Measurements from ENCODE around the gene DMWD. TPM values are rescaled to one million over a fixed set of nuclear protein-coding genes. Genes with fewer than 3 reads are reported as not detected.

Gene DMWD
- total RNA-seq, 1 donor from 2014 or later = 47.4 TPM

- intact Hi-C loops (cut with DNase I) = no loop called here
These were observed 34.9 kb upstream of the DMWD start for GRCh38 chr19:45827459-45828093.

GRCh38 chr19:45826934-45827333 is 34.3 kb upstream of the DMWD start:
- Histone ChIP-seq H3K9me3 (no peaks in the 10 kb centered on the region), H3K4me1 (no peaks in the 10 kb centered on the region), H3K4me3 (no peak overlapping the region), H3K36me3 (peaks cover 98% of the 10 kb centered on the region), H3K27me3 (ENCODE audit: low read depth) (no peaks in the 10 kb centered on the region), H3K27ac (no peak overlapping the region)
- DNase-seq (no peak), ATAC-seq (no peak)
- no peak for TF ChIP-seq CTCF (IDR thresholded peaks at IDR 0.05)
- intact Hi-C loops (cut with DNase I) = no loop called here

More at GRCh38 chr19:45827459-45828093, 34.9 kb upstream of the DMWD start:
- H3K36me3 ChIP-seq = peaks cover 100% of the 10 kb centered on the region
- no peak for TF ChIP-seq CTCF (IDR thresholded peaks at IDR 0.05)
- H3K4me1 ChIP-seq = no peaks in the 10 kb centered on the region
- H3K9me3 ChIP-seq = no peaks in the 10 kb centered on the region
- H3K4me3 ChIP-seq = no peak overlapping the region
- ATAC-seq = no peak
- no peaks in the 10 kb centered on the region for H3K27me3 ChIP-seq (ENCODE audit: low read depth)
- H3K27ac ChIP-seq = no peak overlapping the region
- no peak for DNase-seq

- intact Hi-C loops (cut with DNase I) = no loop called here
- Histone ChIP-seq H3K4me1 (no peaks in the 10 kb centered on the region), H3K4me3 (no peak overlapping the region), H3K36me3 (peaks cover 97% of the 10 kb centered on the region), H3K27me3 (ENCODE audit: low read depth) (no peaks in the 10 kb centered on the region), H3K9me3 (no peaks in the 10 kb centered on the region), H3K27ac (no peak overlapping the region)
- DNase-seq (no peak), ATAC-seq (no peak)
- no peak for TF ChIP-seq CTCF (IDR thresholded peaks at IDR 0.05)
These were observed 33.6 kb upstream of the DMWD start for GRCh38 chr19:45825917-45826893.

GRCh38 chr19:45825263-45825605 is 32.6 kb upstream of the DMWD start:
- ATAC-seq = no peak
- no peak for TF ChIP-seq CTCF (IDR thresholded peaks at IDR 0.05)
- peaks cover 97% of the 10 kb centered on the region for H3K36me3 ChIP-seq
- no peaks in the 10 kb centered on the region for H3K27me3 ChIP-seq (ENCODE audit: low read depth)
- no peak overlapping the region for H3K27ac ChIP-seq
- intact Hi-C loops (cut with DNase I) = no loop called here
- DNase-seq = no peak
- no peaks in the 10 kb centered on the region for H3K4me1 ChIP-seq
- H3K9me3 ChIP-seq = no peaks in the 10 kb centered on the region
- no peak overlapping the region for H3K4me3 ChIP-seq

GRCh38 chr19:45824531-45825262 is 32.1 kb upstream of the DMWD start:
- DNase-seq = no peak
- H3K36me3 ChIP-seq = peaks cover 97% of the 10 kb centered on the region

More at GRCh38 chr19:45824531-45825262, 32.1 kb upstream of the DMWD start:
- no peak overlapping the region for H3K4me3 ChIP-seq
- no peaks in the 10 kb centered on the region for H3K27me3 ChIP-seq (ENCODE audit: low read depth)
- TF ChIP-seq CTCF (IDR thresholded peaks at IDR 0.05) = no peak
- no peak overlapping the region for H3K27ac ChIP-seq
- intact Hi-C loops (cut with DNase I) = no loop called here
- H3K4me1 ChIP-seq = no peaks in the 10 kb centered on the region
- no peaks in the 10 kb centered on the region for H3K9me3 ChIP-seq
- ATAC-seq = no peak
